ENCODE data around the gene ATP2B1.

- TF ChIP-seq, protein P1, sequence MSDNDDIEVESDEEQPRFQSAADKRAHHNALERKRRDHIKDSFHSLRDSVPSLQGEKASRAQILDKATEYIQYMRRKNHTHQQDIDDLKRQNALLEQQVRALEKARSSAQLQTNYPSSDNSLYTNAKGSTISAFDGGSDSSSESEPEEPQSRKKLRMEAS (IDR thresholded peaks at IDR 0.05), result no peak
- TF ChIP-seq EP300 (IDR thresholded peaks at IDR 0.05) (no peak), CTCF (IDR thresholded peaks at IDR 0.05) (no peak), SMC3 (IDR thresholded peaks at IDR 0.05) (no peak), POLR2A (IDR thresholded peaks at IDR 0.05; ENCODE audit: low read length) (no peak)
These were observed 169.7 kb downstream of the ATP2B1 start for GRCh38 chr12:89538897-89539296.
